UCSD-AML1 (cell line): ENCODE measurements around the gene ASPG.
A peak's percentile ranks its signal among the peaks of the same experiment; 100 is the strongest.

Experiments
- DNase-seq: peaks from one replicate; lab custom pipeline; 2025; ENCODE audit not compliant: unreplicated experiment; lab: John Stamatoyannopoulos, UW

Gene ASPG

DNA sequence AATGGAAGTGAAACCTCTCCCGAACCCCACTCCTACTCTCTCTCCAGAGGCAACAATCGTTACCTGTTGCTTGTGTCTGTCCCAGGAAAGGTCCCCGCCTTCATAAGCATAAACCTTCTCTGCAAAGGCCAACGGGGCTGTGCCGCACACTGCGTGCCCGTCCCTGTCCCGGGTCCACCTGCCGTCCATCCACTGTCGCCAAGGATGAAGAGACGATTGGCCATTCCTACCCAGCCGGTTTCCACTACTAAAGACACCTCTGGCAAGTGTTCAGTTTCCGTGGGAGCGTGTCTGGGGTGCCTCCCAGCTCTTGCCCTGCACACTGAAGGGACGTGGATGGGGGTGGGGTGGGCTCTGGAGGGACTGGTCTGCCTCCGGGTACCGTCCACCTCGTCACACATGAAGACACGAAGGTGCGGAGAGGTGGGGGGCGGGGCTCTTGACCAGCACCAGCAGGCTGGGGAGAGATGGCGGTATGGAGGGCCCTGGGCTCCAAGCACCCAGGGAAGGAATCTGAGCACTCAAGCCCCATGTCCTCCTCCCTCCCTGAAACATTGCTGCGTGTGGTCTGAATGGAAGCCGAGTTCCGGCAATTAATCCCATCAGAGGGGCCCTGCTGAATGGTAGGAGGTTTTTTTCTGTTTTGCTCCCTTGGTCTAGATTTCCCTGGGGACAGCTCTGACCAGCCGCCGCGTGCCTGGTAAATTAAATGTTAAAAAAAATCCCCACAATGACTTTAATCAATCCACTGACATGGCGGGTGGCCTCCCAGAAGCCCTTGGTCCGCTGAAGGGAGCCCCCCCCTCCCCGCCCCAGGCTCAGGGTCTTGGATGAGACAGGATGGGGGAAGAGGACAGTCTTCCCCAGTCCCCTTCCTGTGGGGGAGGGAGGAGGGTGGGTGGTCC, 48.8 kb downstream of the ASPG start:
- DNase-seq, result no peak

DNA sequence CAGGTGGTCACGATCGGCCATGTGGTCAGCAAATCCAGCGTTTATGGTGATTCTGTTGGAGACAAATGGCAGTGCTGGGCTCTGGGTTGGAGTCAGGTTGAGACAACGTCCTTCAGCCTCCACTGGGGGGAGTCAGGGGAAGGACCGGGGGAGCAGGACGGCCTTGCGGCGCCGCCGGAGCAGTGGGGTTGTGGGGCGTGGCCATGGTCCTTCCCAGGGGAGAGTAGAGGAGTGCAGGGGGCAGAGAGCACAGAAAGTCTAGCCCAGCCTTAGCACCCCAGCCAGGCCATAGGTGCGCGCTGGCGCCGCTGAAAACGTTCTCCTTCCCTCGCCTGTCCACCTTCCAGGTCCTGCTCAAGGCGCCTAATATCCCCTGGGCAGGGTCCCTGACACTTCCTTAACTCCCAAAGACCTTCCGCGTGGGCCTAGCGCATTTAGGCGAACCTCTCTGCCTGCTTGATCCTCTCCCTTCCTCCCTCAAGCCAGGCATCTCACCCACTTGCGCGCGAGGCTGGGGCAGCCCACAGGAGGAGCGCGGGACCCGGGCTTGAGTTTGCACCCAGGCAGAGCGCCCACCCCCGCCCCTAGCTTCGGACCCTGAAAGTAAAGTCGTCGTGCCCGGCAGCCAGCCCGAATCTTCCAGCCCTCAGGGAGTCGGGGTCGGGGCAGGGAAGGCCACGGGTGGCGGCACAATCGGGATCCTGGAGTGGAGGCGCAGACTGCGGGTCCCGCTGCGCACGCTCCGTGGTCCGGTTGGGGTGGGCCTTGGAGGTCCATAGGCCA, 49.8 kb downstream of the ASPG start:
- peak; percentile 23 for DNase-seq

DNA sequence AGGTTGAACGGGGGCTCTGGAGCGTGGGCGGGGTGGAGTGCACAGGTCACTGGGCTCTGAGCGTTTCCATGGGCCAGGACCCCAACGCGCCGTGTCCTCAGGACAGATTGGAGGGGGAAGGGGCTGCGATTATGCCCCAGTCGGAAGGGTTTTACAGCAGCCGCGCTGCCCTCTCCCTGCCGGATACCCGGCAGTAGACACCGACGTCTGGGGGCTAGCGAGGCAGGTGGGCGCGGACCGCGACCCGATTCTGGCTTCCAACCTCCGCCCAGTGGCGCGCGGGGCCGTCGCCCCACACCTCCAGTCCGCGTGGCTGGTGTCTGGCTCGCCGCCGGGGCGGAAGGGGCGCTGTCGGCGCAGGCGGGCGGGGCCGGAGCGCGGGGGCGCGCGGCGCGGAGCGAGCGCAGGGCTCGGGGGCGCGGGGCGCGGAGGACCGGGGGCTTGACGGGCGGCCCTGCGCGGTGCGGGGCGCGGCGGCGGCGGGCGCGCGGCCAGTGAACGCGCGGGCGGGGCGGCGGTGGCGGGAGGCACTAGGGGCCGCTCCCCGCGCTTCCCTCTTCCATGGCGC, 50.5 kb downstream of the ASPG start:
- DNase-seq, result no peak

DNA sequence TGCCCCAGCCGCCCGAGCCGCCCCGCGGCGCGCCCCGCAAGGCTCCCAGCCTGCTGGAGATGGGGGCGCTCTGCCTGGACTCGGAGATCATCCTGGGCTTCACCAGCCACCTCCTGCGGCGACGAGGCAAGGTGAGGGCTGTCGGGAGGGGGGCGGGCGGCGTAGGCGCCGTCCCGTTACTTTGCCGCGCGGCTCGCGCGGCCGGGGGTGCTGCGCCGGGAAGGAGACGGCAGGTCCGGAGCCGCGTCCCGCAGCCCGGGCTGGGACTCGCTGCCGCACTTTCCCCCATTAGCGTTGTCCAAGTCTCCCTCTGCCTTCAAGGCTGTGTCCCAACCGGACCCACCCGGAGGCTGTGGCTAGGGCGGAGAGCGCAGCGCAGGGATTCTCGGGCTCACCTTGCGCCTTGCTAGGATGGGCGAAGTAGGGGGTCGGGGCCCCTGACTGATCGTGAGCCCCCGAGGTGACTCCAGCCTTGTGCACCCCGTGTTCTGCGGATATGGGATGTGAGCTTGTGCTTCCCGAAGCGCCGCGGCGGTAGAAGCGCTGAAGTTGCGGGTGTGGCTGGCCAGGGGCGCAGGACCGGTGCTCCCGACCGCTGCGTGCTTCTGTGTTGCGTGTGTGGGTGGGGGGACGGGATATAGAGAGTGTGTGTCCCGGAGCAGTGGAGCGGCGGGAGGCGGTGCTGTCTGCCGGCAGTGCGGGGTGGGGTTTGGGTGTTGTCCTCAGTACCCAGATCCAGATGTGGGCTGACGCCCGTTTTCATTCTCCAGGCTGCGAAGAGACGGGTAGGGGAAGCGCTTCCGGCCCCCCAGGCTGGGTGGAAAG, 51.2 kb downstream of the ASPG start:
- no peak for DNase-seq

DNA sequence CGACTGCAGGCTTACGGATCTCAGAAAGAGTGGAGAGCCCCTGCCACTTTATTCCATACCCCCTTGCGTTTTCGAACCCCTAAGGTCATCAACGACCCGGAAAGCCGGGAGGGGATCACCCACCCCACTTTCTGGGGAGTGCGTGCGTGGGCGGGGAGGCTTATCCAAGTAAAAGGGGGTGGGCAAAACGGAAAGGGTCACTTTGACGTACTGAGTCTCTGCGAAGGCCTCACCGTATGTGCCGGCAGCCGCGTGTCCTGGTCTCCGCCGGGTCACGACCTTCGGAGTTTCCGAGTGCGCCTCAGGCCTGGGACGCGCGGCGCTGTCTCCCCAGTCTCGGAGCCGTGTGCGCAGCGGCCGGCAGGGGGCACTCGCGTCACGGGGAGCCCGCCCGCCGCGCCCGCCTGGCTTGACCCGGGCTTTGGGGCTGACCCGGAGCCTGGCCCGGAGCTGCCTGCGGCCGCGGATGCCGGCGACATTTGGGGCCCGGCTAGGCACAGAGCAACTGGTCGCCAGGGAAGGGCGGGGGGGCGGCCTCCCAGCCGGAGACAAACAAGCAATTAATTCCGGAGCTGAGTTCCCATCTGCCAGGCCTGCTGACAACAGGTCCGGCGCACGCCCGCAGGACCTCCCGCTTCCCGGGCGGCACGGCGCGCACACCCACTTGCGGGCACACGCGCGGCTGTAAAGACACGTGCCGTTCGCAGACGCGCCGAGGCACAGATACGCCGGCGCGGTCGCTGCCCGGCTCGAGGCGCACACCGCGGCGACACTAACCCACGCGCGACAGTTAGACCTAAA, 52.0 kb downstream of the ASPG start:
- DNase-seq, result peak; percentile 74

DNA sequence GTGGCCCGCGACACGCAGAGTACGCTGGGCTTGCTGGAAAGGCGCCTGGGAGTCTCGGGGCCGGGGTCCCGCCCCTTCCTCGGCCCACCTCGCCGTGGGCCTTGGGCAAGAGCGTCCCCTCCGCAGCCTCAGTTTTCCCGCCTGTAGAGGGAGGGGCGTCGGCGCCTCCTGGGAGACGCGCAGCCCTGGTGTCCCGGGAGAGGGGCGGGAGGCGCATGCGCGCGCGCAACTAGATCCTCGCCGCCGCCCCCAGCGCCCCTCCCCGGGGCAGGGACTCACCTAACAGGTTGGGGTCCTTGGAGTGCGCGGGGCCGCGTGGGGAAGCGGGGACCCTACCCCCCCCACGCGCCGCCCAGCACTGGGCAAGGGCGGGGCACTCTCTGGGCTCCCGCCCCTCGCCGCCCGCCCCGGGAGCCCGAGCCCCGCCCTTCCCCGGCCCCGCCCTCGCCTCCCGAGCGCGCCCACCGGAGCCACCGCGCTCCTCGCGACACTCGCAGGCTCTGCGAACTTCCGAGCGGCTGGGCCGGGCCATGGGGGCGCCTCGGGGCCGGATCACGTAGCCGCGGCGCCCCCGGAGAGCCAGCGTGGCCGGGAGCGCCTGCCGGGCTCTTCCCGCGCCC, 52.7 kb downstream of the ASPG start, which contains the start of gene KIF26A:
TSS of gene KIF26A (plus strand) at position 490 of the 620 bp plus-strand sequence. CDS start 136 bp downstream, outside the sequence.
- DNase-seq, result no peak

DNA sequence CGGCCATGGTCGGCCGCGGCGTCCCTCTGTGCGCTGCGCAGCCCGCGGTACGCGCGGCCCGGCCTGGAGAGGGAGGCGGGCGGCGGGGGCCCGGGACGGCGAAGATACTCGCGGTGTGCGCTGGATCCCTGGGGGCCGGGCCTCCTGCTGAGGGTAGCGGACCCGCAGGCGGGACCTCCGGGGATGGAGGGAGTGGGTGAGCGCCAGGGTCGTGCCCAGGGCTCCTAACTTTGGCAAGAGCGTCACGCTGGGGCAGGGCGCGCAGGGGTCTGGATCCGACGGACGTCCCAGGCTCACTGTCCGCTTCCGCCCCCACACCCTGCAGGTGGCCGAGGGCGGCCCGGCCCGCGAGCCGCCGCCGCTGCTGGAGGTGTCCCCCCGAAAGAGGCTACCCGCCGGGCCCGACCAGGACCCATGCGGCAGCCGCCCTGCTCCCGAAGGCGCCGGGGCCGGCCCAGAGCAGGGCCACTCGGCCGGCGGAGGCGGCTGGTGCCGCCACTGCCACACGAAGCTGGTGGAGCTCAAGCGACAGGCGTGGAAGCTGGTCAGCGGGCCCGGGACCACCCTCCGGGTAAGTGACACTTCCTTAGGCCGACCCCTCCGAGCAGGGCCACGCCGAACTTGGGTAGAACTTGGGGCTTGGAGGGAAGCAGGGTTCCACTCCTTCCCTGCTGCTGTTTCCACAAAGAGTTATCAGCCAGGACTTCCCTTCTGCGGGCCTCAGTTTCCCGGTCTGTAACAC, 53.4 kb downstream of the ASPG start:
- no peak for DNase-seq

DNA sequence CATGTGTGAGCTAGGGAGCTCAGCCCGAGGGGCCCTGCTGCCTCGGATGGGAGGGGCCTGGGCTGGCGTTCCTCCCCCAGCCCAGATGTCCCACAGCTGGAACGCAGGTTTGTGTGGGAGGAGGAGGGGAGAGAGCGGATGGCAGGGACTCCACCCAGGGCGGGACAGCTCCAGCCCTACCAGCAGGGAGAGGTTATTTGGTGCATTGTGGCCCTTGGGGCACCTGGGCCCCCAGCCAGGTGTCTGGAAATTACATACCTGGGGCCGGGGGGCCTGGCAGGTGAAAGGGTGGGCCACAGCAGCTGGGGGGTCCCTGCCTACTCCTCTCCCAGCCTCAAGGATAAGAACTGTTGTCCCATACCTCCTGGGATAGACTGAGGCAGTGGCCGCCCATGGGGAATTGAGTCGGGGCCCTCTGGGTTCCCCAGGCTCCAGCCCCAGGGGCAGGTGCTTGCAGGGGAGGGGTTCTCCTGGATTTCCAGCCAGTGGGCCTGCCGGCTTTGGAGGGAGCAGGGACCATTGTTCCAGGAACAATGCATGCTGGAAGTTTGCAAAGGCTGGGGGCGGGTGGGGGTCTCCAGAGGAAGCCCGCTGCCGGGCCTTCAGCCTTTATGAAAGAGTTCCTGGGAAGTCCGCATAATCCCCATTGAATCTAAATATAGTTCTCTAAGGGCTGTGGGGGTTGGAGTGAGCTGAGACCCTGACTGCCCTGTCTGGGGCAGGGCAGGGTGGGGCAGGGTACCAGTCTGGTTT, 54.1 kb downstream of the ASPG start:
- DNase-seq, result no peak

DNA sequence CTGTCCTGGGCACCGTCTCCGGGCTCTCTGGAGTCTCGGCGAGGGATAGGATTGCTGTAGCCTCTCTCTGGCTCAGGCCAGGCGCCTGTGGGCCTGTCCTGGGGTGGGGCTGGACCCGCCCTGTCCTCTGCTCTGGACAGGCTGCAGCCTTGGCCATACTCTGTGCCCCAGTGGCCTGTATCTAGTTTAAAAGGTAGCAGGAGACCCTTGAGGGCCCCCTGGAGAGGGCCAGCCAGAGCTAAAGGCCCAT, 54.6 kb downstream of the ASPG start:
- DNase-seq, result no peak

DNA sequence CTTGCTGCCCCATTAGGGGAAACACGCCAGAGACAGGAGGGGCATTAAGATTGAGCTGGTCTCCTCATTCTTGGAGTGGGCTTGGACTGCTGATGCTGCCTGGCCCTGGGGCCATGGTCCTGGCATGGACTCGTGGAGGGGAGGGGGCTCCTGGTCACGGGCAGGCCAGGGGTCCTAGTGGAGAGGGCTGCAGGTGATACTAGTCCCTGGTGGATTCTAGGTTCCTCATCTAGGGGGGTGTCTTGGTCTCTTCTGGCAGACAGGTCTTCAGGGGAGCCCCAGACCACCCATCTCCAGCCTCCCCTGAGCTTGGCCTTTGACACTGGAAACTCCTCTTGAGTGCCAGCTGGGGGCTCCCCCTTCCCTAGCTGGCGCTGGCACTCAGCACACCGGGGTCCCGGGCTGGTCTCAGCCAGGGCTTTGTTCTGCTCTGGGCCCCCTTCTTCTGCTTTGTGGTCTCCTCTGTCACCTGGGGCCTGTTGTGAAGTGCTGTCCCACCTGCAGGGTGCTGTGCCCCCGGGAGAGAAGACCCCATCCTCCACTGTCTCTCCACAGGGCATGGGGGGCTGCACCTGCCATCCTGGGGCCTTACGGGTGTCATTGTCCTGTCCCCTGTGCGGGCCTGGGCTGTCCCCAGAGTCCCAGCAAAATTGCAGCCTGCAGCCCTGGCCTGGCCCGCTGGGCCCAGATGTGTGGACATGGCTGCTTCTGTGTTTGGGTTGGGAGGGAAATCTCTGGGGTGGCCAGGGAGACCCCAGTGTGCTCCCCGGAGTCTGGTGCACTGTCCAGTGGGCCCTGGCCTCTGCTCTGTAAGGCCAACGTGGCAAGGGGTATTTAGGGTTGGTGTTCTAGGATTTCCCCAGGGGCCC, 55.2 kb downstream of the ASPG start:
- DNase-seq, result no peak

DNA sequence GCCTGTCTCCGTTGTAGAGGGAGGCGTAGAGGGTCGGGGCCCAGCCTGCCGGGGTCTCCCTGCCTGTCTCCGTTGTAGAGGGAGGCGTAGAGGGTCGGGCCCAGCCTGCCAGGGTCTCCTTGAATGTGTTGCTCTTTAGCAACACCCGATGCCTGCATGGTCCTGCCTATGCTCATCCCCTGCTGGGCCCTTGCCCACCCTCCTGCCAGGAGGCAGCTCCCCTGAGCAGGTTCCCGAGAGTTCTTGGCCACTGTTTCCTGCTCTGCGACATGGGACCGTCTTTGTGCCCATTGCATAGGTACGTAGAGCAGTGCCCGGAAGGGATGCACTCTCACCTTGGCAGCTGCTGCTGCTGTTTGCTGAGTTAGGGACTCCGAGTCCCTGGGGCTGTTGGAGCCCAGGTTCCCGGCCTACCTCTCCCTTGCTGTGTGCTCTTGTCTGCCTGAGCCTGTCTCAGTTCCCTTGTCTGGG, 56.2 kb downstream of the ASPG start:
- DNase-seq, result no peak

DNA sequence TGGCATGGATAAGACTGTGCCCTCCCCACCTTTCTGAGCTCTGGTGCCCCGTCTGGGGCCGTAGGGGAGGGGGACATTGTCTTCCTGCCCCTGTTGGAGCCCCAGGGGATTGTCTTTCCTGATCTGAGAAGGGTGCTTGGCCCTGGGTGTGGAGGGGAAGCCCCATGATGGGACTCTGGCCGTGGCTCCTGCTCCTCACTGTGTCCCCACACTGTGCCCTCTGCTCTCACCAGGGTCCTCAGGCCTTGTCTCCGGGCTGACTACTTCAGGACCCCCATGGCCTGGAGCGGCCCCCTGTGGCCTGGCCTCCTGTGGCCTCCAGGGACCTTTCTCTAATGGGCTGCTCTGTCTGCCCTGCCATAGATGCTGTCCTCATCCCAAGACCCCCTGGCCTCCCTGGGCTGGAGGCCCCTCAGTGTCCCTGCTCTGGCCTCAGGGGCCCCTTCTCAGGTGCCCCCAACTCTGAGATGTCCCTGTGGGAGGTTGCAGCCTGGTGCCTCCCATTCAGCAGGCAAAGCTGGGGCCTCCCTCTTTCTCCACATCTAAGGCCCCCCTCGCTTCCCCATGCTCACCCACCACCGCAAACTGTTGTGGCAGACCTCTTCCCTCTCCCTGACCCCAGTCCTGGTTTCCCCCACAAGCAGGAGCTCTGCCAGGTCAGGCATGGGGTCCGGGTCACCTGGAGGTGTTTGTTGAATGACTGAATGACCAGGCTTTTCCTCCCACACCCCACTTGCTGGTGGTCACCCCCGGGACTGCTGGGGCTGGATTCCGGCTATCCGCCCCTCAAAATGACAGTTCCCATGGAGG, 56.8 kb downstream of the ASPG start:
- no peak for DNase-seq

DNA sequence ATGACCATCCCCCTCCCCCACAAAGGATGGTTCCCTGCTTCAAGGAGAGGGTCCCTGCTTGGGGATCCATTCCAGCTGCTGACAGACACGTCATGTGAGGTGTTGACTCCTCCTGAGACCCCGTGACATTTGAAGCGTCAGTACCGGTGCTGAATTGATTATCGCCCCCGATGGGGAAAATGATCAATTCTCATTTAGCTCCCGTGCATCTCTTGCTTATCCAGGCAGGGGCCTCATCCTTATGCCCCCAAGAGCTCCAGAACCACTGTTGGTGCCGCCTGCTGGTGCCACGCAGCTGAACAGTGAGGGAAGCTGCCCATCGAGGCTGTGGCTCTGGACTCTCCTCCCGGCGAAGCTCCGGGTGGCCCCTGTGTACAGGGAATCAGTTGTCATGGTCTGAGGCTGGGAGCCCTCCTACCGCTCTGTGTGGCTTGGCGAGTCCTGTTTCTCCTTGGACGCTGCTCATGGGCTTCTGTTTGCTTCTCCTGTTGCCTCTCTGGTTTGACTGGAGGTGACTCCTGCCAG, 57.5 kb downstream of the ASPG start:
- no peak for DNase-seq

DNA sequence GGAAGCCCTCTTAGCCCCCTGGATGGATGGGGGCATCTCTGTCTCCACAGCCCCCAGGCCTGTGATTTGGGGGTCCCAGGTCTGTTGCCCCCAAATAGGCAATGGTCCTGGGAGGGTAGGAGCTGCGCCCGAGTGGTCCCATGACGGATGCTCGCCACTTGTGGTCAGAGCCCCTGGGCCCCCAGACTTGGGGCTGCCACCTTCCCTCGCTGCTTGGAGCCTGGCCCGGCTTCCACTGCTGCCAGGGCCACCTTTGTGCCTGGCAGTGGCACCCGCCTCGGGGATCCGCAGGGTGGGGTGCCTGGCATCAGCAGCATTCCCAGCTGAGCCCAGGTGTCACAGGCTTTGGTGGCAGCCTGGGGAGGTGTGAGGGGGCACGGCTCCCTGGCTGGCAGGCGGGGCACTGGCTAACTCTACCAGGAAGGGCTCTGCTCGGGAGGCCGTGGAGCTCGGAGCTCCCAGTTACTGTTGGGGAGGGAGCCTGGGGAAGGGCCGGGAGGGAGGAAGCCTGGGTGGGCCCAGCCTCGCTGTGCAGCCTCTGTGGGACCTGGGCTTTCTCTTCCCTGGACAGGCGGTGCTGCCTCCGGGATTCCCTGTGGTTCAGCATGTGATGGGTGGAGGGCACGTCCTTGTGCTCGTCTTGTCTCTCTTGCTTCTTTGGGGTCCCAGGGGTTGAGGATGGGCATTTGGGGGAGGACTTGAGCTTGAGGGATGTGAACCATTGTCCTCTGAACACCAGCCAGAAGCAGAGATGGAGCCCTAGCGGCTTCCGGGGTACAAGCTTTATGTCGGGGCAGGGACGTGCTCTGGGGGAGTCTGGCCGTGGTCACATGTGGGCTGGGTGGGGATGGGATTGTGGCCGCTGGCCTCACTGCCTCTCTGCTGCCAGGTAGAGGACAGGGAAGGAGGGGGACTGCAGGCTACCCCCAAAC, 58.3 kb downstream of the ASPG start:
- no peak for DNase-seq

DNA sequence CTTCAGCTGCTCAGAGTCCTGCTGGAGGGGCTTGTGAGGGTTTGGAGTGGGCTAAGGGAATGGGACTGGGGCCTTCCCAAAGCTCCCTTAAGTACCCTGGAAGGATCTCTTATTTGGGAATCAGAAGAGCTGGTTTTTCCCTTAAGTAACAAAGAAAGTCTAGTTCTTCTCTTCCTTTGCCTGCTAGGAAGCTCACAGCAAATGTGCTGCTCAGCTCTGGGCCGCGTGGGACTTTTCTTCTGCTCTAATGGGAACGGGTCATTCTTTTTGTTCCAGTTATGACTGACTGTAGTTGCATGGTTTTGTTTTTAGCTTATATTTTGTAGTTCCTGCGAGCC, 58.9 kb downstream of the ASPG start:
- no peak for DNase-seq
